HL-60 (cell line): ENCODE data around the gene CCNY.

Experiments used
- DNase-seq, 2 experiments: peaks; one replicate each; pipeline ENCODE4 v3.0.0-alpha.2; 2010 to 2020; ENCODE audit warnings: low read depth in 1 of 2, low spot score in 1 of 2
- H3K27ac ChIP-seq: fragments of 250-450 bp; sonication (Bioruptor Pico); replicated peaks from 2 replicates; pipeline ENCODE4 v1.5.1; 2020; ENCODE audit warnings: mild to moderate bottlenecking, moderate library complexity
- H3K27me3 ChIP-seq: fragments of 250-450 bp; sonication (Bioruptor Pico); 2 replicates; pipeline ENCODE4 v1.5.1; 2021; ENCODE audit warnings: mild to moderate bottlenecking, moderate library complexity; ENCODE audit not compliant: insufficient read depth, poor library complexity, severe bottlenecking
- H3K4me3 ChIP-seq: replicated peaks from 2 replicates; pipeline ENCODE4 v1.5.1; 2011; ENCODE audit warnings: mild to moderate bottlenecking, control low read depth, low read length; ENCODE audit not compliant: insufficient read depth
- GABPA ChIP-seq: IDR thresholded peaks from 2 replicates; pipeline ENCODE4 v1.6.1; 2012; ENCODE audit warnings: low read depth
- POLR2AphosphoS5 ChIP-seq: IDR thresholded peaks from 2 replicates; pipeline ENCODE4 v1.6.1; 2012; ENCODE audit warnings: low read depth
- SPI1 ChIP-seq: IDR thresholded peaks from 2 replicates; pipeline ENCODE4 v1.6.1; 2012; ENCODE audit warnings: low read depth, mild to moderate bottlenecking, borderline replicate concordance
- TF ChIP-seq, protein P1 (sequence below): IDR thresholded peaks from one replicate; pipeline ENCODE4 v1.5.1; 2011; ENCODE audit warnings: low read length, control low read depth, inconsistent platforms; ENCODE audit not compliant: insufficient read depth
- TF ChIP-seq, protein P2 (sequence below): IDR thresholded peaks from 2 replicates; pipeline ENCODE4 v1.6.1; 2012; ENCODE audit warnings: low read depth; ENCODE audit not compliant: insufficient replicate concordance

Gene CCNY

DNA sequence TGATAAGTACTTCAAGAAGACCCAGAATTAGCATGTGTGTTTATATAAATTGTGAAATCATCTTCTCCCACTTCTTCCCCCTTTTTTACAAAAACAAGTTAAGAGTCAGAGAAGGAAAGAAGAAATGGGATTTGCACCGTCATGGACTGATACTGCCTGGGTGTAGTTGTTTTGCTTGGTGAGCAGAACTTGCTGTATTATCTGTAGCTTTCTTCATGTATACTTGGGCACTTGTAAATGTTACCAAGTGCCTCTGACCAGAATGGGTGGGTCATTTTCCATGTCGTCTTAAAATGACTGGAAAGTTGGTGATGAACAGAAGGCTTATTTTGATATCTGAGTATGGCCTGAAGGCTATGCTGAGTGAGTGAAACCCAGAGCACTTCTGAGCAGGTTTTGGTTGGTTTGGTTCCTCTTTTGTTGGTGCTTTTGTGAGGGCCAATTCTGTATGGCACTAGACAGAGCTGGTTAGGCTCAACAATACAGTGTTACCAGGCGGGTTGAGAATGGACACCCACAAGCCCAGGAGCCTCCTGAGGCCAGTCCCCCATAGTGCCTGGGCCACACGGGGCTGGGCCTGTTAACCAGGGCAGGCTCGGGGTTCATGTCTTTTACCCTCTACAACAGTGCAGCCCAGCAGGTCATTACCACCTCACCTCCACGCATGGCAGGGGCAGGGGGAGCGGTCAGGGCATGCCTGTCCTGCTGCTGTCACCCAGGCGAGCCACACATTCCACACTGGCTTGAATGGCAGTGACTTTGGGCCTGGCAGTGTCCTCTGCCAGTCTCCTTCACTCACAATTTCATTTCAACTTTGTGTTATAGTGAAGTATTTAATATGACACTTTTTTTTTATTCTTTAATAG is 115.1 kb downstream of the CCNY start:
- Histone ChIP-seq H3K4me3 (no peak overlapping the region), H3K27ac (peak overlapping the region; percentile 63), H3K27me3 (no peaks in the 10 kb centered on the region)
- peak; percentile 41 to 59 for DNase-seq
- peak; percentile 43; the same call in 1 of the 2 replicates for TF ChIP-seq SPI1
- TF ChIP-seq, protein P1, sequence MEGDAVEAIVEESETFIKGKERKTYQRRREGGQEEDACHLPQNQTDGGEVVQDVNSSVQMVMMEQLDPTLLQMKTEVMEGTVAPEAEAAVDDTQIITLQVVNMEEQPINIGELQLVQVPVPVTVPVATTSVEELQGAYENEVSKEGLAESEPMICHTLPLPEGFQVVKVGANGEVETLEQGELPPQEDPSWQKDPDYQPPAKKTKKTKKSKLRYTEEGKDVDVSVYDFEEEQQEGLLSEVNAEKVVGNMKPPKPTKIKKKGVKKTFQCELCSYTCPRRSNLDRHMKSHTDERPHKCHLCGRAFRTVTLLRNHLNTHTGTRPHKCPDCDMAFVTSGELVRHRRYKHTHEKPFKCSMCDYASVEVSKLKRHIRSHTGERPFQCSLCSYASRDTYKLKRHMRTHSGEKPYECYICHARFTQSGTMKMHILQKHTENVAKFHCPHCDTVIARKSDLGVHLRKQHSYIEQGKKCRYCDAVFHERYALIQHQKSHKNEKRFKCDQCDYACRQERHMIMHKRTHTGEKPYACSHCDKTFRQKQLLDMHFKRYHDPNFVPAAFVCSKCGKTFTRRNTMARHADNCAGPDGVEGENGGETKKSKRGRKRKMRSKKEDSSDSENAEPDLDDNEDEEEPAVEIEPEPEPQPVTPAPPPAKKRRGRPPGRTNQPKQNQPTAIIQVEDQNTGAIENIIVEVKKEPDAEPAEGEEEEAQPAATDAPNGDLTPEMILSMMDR, result no peak

DNA sequence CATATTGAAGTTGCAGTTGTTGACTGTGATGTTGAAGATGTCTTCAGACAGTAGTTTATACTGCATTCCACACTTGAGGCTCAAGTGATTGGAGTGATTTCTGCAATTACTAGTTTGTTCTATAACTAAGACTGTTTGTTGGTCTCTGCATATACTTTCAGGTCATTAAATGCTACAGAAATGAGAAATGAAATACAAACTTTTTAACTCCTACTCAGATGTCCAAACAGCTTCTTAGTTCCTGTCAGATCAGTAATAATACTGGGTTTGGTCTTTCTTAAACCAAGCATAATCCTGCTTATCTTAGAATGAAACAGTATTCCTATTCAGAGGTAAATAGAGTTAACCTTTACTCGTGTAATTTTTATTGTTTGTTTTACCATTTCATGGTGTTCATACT is 115.9 kb downstream of the CCNY start:
- no peak for DNase-seq
- TF ChIP-seq SPI1 (no peak), GABPA (no peak), POLR2AphosphoS5 (no peak)
- TF ChIP-seq, protein P2, sequence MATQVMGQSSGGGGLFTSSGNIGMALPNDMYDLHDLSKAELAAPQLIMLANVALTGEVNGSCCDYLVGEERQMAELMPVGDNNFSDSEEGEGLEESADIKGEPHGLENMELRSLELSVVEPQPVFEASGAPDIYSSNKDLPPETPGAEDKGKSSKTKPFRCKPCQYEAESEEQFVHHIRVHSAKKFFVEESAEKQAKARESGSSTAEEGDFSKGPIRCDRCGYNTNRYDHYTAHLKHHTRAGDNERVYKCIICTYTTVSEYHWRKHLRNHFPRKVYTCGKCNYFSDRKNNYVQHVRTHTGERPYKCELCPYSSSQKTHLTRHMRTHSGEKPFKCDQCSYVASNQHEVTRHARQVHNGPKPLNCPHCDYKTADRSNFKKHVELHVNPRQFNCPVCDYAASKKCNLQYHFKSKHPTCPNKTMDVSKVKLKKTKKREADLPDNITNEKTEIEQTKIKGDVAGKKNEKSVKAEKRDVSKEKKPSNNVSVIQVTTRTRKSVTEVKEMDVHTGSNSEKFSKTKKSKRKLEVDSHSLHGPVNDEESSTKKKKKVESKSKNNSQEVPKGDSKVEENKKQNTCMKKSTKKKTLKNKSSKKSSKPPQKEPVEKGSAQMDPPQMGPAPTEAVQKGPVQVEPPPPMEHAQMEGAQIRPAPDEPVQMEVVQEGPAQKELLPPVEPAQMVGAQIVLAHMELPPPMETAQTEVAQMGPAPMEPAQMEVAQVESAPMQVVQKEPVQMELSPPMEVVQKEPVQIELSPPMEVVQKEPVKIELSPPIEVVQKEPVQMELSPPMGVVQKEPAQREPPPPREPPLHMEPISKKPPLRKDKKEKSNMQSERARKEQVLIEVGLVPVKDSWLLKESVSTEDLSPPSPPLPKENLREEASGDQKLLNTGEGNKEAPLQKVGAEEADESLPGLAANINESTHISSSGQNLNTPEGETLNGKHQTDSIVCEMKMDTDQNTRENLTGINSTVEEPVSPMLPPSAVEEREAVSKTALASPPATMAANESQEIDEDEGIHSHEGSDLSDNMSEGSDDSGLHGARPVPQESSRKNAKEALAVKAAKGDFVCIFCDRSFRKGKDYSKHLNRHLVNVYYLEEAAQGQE, result no peak
- TF ChIP-seq, protein P1, result no peak
- peak overlapping the region; percentile 63 for H3K27ac ChIP-seq

DNA sequence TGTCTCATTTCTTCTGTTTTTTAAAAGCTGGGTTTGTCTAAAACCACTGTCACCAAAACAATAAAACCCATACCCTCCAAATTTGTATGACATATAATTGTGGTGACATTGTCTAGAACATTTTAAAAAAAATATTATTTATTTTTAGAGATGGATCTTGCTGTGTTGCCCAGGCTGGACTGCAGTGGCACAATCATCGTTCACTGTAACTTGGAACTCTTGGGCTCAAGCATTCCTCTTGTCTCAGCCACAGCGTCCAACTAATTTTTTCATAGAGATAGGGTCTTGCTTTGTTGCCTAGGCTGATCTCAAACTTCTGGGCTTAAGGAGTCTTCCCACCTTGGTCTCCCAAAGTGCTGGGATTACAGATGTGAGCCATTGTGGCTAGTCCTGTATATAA is 116.5 kb downstream of the CCNY start:
- TF ChIP-seq, protein P1, result no peak
- TF ChIP-seq, protein P2, result no peak
- no peak for TF ChIP-seq GABPA
- TF ChIP-seq POLR2AphosphoS5, result no peak
- no peak for TF ChIP-seq SPI1
- H3K27me3 ChIP-seq, result no peaks in the 10 kb centered on the region
- H3K27ac ChIP-seq, result no peak overlapping the region
- no peak for DNase-seq
- no peak overlapping the region for H3K4me3 ChIP-seq

More for the DNA sequence above, 115.9 kb downstream of the CCNY start:
- no peaks in the 10 kb centered on the region for H3K27me3 ChIP-seq
- H3K4me3 ChIP-seq, result no peak overlapping the region
